GM19351 (cell line): Measurements from ENCODE around the gene FAM222A.

Experiments
- ATAC-seq: cut with Tn5 transposase; IDR thresholded peaks from one replicate; pipeline ENCODE4 v1.9.1; 2021; ENCODE audit warnings: mild to moderate bottlenecking, moderate library complexity; ENCODE audit not compliant: unreplicated experiment

The FAM222A gene

GRCh38 chr12:109736552-109737108, 23.0 kb downstream of the FAM222A start:
- no peak for ATAC-seq

GRCh38 chr12:109737126-109737525, 23.5 kb downstream of the FAM222A start:
- no peak for ATAC-seq

GRCh38 chr12:109737631-109738030, 24.0 kb downstream of the FAM222A start:
- no peak for ATAC-seq

GRCh38 chr12:109738209-109738608, 24.6 kb downstream of the FAM222A start:
- no peak for ATAC-seq

- ATAC-seq, result no peak
Measured at GRCh38 chr12:109738878-109739665, 25.4 kb downstream of the FAM222A start.

GRCh38 chr12:109739747-109740693, 26.4 kb downstream of the FAM222A start:
- ATAC-seq, result no peak

GRCh38 chr12:109740694-109741245, 27.1 kb downstream of the FAM222A start:
- ATAC-seq, result no peak

GRCh38 chr12:109741286-109741969, 27.8 kb downstream of the FAM222A start:
- no peak for ATAC-seq

GRCh38 chr12:109741970-109742703, 28.5 kb downstream of the FAM222A start:
- ATAC-seq, result no peak

- no peak for ATAC-seq
Measured at GRCh38 chr12:109743076-109743910, 29.7 kb downstream of the FAM222A start.

- ATAC-seq, result no peak
Measured at GRCh38 chr12:109744026-109744425, 30.4 kb downstream of the FAM222A start.

- no peak for ATAC-seq
Measured at GRCh38 chr12:109744986-109745942, 31.6 kb downstream of the FAM222A start.

- ATAC-seq, result no peak
Measured at GRCh38 chr12:109752117-109753053, 38.8 kb downstream of the FAM222A start.

GRCh38 chr12:109753054-109753401, 39.4 kb downstream of the FAM222A start:
- no peak for ATAC-seq

GRCh38 chr12:109753959-109754358, 40.3 kb downstream of the FAM222A start:
- no peak for ATAC-seq

GRCh38 chr12:109756457-109756856, 42.8 kb downstream of the FAM222A start:
- ATAC-seq, result no peak
